BLaER1 treated with 17β-estradiol and CSF1 and Interleukin-3, amounts not matched to agents 10 nM and 100 nM (cell line): ENCODE data around the gene SVIL.
"Not testable (repeated sequence)": the region's sequence is repeated elsewhere in the genome, so short reads cannot be mapped to it uniquely, and the experiment has no call there.

ENCODE experiments used
- H3K27ac ChIP-seq, 11 experiments: shearing (Covaris generic); formaldehyde crosslinking; 2 replicates each; pipeline ENCODE4 v1.8.1; 2022
- H3K27me3 ChIP-seq, 11 experiments: shearing (Covaris generic); formaldehyde crosslinking; 2 replicates each; pipeline ENCODE4 v1.8.1; 2022
- H3K36me3 ChIP-seq, 11 experiments: shearing (Covaris generic); formaldehyde crosslinking; 2 replicates each; pipeline ENCODE4 v1.8.1; 2022
- H3K4me1 ChIP-seq, 10 experiments: shearing (Covaris generic); formaldehyde crosslinking; 2 replicates each; pipeline ENCODE4 v1.8.1; 2022
- H3K4me2 ChIP-seq, 11 experiments: shearing (Covaris generic); formaldehyde crosslinking; 2 replicates each; pipeline ENCODE4 v1.8.1; 2022
- H3K4me3 ChIP-seq, 10 experiments: shearing (Covaris generic); formaldehyde crosslinking; 2 replicates each; pipeline ENCODE4 v1.8.1; 2022
- H3K9ac ChIP-seq, 11 experiments: shearing (Covaris generic); formaldehyde crosslinking; 2 replicates each; pipeline ENCODE4 v1.8.1; 2022
- H3K9me3 ChIP-seq, 11 experiments: shearing (Covaris generic); formaldehyde crosslinking; replicated peaks in 1 of 11; 2 replicates each; pipeline ENCODE4 v1.8.1; 2022
- H4K20me1 ChIP-seq, 11 experiments: shearing (Covaris generic); formaldehyde crosslinking; 2 replicates each; pipeline ENCODE4 v1.8.1; 2022
- Cebpa-rat ChIP-seq, 11 experiments: shearing (Covaris generic); IDR thresholded peaks; 2 replicates each; pipeline ENCODE4 v1.8.1; 2022

SVIL gene

GRCh38 chr10:29607576-29607975 is 27.2 kb downstream of the SVIL start:
- H3K27me3 ChIP-seq = no peaks in the 10 kb centered on the region
- peaks cover 37 to 46% (median 44%) of the 10 kb centered on the region in 11 experiments for H3K9me3 ChIP-seq
- TF ChIP-seq Cebpa-rat (IDR thresholded peaks at IDR 0.05) = no peak
- no peak overlapping the region for H3K4me3 ChIP-seq
- H3K9ac ChIP-seq = no peak overlapping the region
- H3K4me1 ChIP-seq = peaks cover 12 to 36% (median 15%) of the 10 kb centered on the region in 10 experiments
- no peak overlapping the region for H3K27ac ChIP-seq
- H3K4me2 ChIP-seq = no peak overlapping the region
- no peaks in the 10 kb centered on the region for H4K20me1 ChIP-seq
- H3K36me3 ChIP-seq = peaks cover 0 to 37% (median 19%) of the 10 kb centered on the region in 11 experiments; a peak in 19 of 22 replicates

- peaks cover 0 to 36% (median 19%) of the 10 kb centered on the region in 11 experiments; a peak in 19 of 22 replicates for H3K36me3 ChIP-seq
- not testable (repeated sequence) for H3K4me3 ChIP-seq, H3K27me3 ChIP-seq, H4K20me1 ChIP-seq, H3K9ac ChIP-seq, H3K27ac ChIP-seq, H3K4me2 ChIP-seq
- H3K4me1 ChIP-seq = peaks cover 13 to 44% (median 17%) of the 10 kb centered on the region in 10 experiments
- H3K9me3 ChIP-seq = peaks cover 33 to 38% (median 36%) of the 10 kb centered on the region in 11 experiments
Measured at GRCh38 chr10:29606693-29607092, 28.1 kb downstream of the SVIL start.

GRCh38 chr10:29604291-29604825 is 30.4 kb downstream of the SVIL start:
- peaks cover 14 to 44% (median 19%) of the 10 kb centered on the region in 10 experiments for H3K4me1 ChIP-seq
- no peaks in the 10 kb centered on the region for H3K27me3 ChIP-seq
- H4K20me1 ChIP-seq = no peaks in the 10 kb centered on the region
- peaks cover 0 to 13% (median 12%) of the 10 kb centered on the region in 11 experiments; a peak in 19 of 22 replicates for H3K36me3 ChIP-seq
- H3K4me3 ChIP-seq = no peak overlapping the region
- H3K9me3 ChIP-seq = peaks cover 11 to 14% (median 13%) of the 10 kb centered on the region in 11 experiments
- H3K9ac ChIP-seq = no peak overlapping the region
- peak overlapping the region in 5 of 11 experiments; percentile 61 to 93 (median 76); a peak in 7 of 22 replicates for H3K4me2 ChIP-seq
- TF ChIP-seq Cebpa-rat (IDR thresholded peaks at IDR 0.05) = no peak
- peak overlapping the region in 1 of 11 experiments; percentile 47; a peak in 1 of 22 replicates for H3K27ac ChIP-seq

GRCh38 chr10:29603223-29603896 is 31.4 kb downstream of the SVIL start:
- Histone ChIP-seq H3K4me2 (peak overlapping the region; percentile 29 to 93 (median 62)), H3K9ac (peak overlapping the region in 5 of 11 experiments; percentile 8 to 51 (median 24); a peak in 7 of 22 replicates), H3K27me3 (no peaks in the 10 kb centered on the region), H3K9me3 (peaks cover under 1 to 4% (median 3%) of the 10 kb centered on the region in 11 experiments), H3K36me3 (peaks cover 0 to 5% (median 2%) of the 10 kb centered on the region in 11 experiments; a peak in 10 of 22 replicates), H3K4me1 (peaks cover 14 to 44% (median 19%) of the 10 kb centered on the region in 10 experiments), H4K20me1 (no peaks in the 10 kb centered on the region), H3K27ac (peak overlapping the region in 4 of 11 experiments; percentile 12 to 52 (median 46); a peak in 6 of 22 replicates), H3K4me3 (peak overlapping the region in 3 of 10 experiments; percentile 7 to 24 (median 8); a peak in 2 of 20 replicates)
- TF ChIP-seq Cebpa-rat (IDR thresholded peaks at IDR 0.05) = no peak

DNA sequence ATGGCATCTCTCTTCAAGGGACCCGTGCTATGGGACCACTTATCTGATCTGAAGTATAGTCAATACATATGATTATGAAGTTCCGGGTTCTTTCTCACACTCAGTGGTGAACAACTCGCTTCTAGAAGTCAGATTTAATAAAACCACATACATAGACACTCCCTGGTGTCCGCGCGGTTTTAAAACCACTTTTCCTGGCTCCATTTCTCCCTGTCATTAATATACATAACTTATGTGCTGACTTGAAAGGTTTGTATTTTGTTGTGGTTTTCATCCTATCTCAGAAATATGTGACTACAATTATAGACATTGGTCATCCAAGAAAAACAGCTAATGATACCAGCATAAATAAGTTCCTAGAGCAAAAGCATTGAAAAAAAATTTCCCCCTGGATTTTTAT is 34.0 kb downstream of the SVIL start:
- TF ChIP-seq Cebpa-rat (IDR thresholded peaks at IDR 0.05) = no peak
- no peaks in the 10 kb centered on the region for H4K20me1 ChIP-seq
- no peak overlapping the region for H3K27ac ChIP-seq
- no peak overlapping the region for H3K4me3 ChIP-seq
- H3K4me1 ChIP-seq = peaks cover 16 to 34% (median 26%) of the 10 kb centered on the region in 10 experiments
- H3K27me3 ChIP-seq = no peaks in the 10 kb centered on the region
- no peaks in the 10 kb centered on the region for H3K9me3 ChIP-seq
- no peak overlapping the region for H3K9ac ChIP-seq
- no peak overlapping the region for H3K4me2 ChIP-seq
- peaks cover 0 to 3% (median 0%) of the 10 kb centered on the region in 11 experiments; a peak in 1 of 22 replicates for H3K36me3 ChIP-seq

DNA sequence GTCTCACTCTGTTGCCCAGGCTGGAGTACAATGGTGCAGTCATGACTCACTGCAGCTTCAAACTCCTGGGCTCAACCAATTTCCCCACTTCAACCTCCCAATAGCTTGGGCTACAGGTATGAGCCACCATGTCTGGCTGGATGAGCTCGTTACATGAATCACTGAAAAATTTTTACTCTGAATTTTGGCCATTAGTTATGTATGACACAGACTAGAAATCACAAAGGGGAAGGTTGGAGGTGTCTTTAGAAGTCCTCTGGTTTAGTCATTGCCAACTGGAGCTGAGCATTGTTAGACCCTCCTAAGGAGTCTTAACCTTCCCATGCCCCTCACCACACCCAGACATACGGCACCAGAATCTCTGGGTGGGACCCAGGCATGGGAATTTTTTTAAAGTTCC is 34.7 kb downstream of the SVIL start:
- Histone ChIP-seq H3K9me3 (no peaks in the 10 kb centered on the region), H3K4me2 (no peak overlapping the region), H4K20me1 (no peaks in the 10 kb centered on the region), H3K27ac (no peak overlapping the region), H3K36me3 (peaks cover 0 to 3% (median 0%) of the 10 kb centered on the region in 11 experiments; a peak in 1 of 22 replicates), H3K4me3 (no peak overlapping the region), H3K27me3 (no peaks in the 10 kb centered on the region), H3K9ac (no peak overlapping the region), H3K4me1 (peaks cover 16 to 33% (median 24%) of the 10 kb centered on the region in 10 experiments)
- no peak for TF ChIP-seq Cebpa-rat (IDR thresholded peaks at IDR 0.05)

DNA sequence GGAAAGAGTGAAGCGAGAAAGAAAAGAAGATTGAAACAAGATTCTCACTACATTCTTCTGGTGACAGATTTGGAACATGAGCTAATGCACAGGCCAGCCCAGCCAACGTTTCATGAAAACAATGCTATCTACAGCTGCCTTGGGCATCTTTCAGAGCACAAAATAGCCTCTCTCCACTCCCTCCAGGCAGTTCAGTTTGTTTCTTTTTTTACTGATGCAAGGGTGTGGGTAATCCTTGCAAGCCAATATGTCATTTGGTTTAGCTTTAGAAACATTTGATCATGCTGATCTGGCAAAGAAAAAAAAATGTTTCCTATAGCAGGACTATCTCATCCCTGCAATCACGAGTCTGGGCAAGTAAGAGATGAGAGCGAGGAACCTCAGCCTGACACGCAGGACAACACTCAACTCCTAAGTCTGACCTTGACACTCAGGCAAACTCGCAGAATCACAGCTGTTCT is 35.9 kb downstream of the SVIL start:
- H3K9ac ChIP-seq = no peak overlapping the region
- peaks cover 0 to 3% (median 0%) of the 10 kb centered on the region in 11 experiments; a peak in 1 of 22 replicates for H3K36me3 ChIP-seq
- no peaks in the 10 kb centered on the region for H3K9me3 ChIP-seq
- no peak for TF ChIP-seq Cebpa-rat (IDR thresholded peaks at IDR 0.05)
- no peaks in the 10 kb centered on the region for H3K27me3 ChIP-seq
- H3K4me2 ChIP-seq = no peak overlapping the region
- H3K27ac ChIP-seq = no peak overlapping the region
- no peaks in the 10 kb centered on the region for H4K20me1 ChIP-seq
- H3K4me3 ChIP-seq = no peak overlapping the region
- peaks cover 14 to 29% (median 19%) of the 10 kb centered on the region in 10 experiments for H3K4me1 ChIP-seq

DNA sequence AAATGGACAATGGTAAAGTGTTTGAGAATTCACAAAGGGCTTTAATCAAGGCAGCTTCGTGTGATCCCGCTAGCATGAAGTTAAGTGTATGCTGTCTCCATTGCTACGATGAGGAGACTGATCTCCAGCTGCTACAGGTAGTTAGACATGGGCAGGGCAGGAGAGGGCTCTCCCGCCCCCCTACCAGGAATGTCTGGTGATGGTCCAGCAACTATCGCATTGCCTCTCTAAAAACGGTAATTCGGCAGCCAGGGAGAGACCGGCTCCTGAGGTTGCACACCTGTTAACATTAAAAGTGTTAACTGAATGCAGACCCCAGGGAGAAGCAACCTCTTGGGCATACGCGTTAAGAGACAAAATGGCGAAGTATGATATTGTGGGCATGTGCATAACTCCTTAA is 37.9 kb downstream of the SVIL start:
- no peaks in the 10 kb centered on the region for H4K20me1 ChIP-seq
- H3K27ac ChIP-seq = no peak overlapping the region
- H3K27me3 ChIP-seq = no peaks in the 10 kb centered on the region
- H3K9ac ChIP-seq = no peak overlapping the region
- no peak for TF ChIP-seq Cebpa-rat (IDR thresholded peaks at IDR 0.05)
- no peak overlapping the region for H3K4me3 ChIP-seq
- 0 out of 22 replicates have a peak, but pooled peaks cover 0 to 3% (median 0%) of the 10 kb centered on the region in 11 experiments for H3K36me3 ChIP-seq
- H3K4me2 ChIP-seq = no peak overlapping the region
- H3K9me3 ChIP-seq = no peaks in the 10 kb centered on the region
- H3K4me1 ChIP-seq = peaks cover 0 to 16% (median under 1%) of the 10 kb centered on the region in 10 experiments; a peak in 9 of 20 replicates

- Histone ChIP-seq H3K4me2 (no peak overlapping the region), H3K4me1 (peaks cover 0 to 16% (median 0%) of the 10 kb centered on the region in 10 experiments; a peak in 7 of 20 replicates), H3K36me3 (0 out of 22 replicates have a peak, but pooled peaks cover 0 to 3% (median 0%) of the 10 kb centered on the region in 11 experiments), H3K4me3 (no peak overlapping the region), H3K27me3 (no peaks in the 10 kb centered on the region), H3K27ac (no peak overlapping the region), H3K9me3 (no peaks in the 10 kb centered on the region), H3K9ac (no peak overlapping the region), H4K20me1 (no peaks in the 10 kb centered on the region; a peak in 1 of 22 replicates)
- no peak for TF ChIP-seq Cebpa-rat (IDR thresholded peaks at IDR 0.05)
Measured at GRCh38 chr10:29596356-29596755, 38.4 kb downstream of the SVIL start.
